Peyer's patch (tissue), 4 donors: ENCODE measurements around the gene ANTXRL.
A peak's percentile ranks its signal among the peaks of the same experiment; 100 is the strongest.
"Not testable (repeated sequence)": the region's sequence is repeated elsewhere in the genome, so short reads cannot be mapped to it uniquely, and the experiment has no call there.

Experiments used
- CTCF ChIP-seq, 6 experiments: fragments of 450-650 bp in 4 of 6; fragments of 200-600 bp in 2 of 6; sonication (generic) in 1 of 6; IDR thresholded peaks; one replicate each; pipeline ENCODE4 v1.5.1; 2017 to 2019; ENCODE audit warnings: antibody characterized with exemption in 6 of 6, mild to moderate bottlenecking in 3 of 6, moderate library complexity in 1 of 6
- POLR2A ChIP-seq, 2 donors: fragments of 450-650 bp; IDR thresholded peaks; one replicate each; pipeline ENCODE4 v1.5.1; 2017; ENCODE audit warnings: antibody characterized with exemption in 2 of 2, mild to moderate bottlenecking in 2 of 2, moderate library complexity in 2 of 2

DNA sequence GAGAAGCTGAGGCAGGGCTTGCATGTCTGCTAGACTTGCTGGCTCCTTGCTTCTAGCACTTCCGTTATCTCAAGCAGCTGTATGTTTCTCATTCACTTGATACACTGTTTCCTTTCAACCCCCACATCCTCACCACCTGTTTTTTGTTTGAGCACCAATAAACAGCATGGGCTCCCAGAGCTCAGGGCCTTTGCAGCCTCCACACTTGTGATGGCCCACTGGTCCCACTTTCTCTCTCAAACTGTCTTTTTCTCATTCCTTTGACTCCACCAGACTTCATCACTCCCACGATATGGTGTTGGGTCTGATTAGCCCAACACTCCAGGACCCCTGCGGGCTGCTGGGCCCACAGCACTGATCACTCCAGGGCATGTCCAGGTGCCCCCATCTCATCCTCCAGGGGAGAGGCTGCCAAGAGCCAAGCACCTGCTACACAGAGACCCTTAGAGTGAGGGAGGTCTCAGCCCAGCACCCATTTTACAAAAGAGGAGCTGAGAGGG is 17.2 kb upstream of the ANTXRL start:
- not testable (repeated sequence) for TF ChIP-seq CTCF (IDR thresholded peaks at IDR 0.05)
- TF ChIP-seq POLR2A (IDR thresholded peaks at IDR 0.05) = peak in 1 of 2 donors; percentile 40
